H1 (cell line): ENCODE data around the gene LBR.

Experiments
- GTF2F1 ChIP-seq: IDR thresholded peaks from 2 replicates; pipeline ENCODE4 v1.6.1; 2012; ENCODE audit warnings: low read depth, low read length, improper control_type of control experiment, borderline replicate concordance
- KDM1A ChIP-seq: fragments of 200-600, 300-600 bp; sonication (generic); IDR thresholded peaks from 2 replicates; pipeline ENCODE4 v1.7.1; 2016; ENCODE audit warnings: mild to moderate bottlenecking, low read length, borderline replicate concordance
- TF ChIP-seq, protein P1 (sequence below), 3 experiments: IDR thresholded peaks; 1 replicate in 2 of 3; 2 replicates in 1 of 3; pipeline versions ENCODE4 v1.5.1 to v1.6.1; 2011; ENCODE audit warnings: low read length in 3 of 3, mild to moderate bottlenecking in 3 of 3, inconsistent platforms in 2 of 3, low read depth in 1 of 3, moderate library complexity in 1 of 3; ENCODE audit not compliant: insufficient read depth in 1 of 3; ENCODE audit errors: control extremely low read depth in 1 of 3

DNA sequence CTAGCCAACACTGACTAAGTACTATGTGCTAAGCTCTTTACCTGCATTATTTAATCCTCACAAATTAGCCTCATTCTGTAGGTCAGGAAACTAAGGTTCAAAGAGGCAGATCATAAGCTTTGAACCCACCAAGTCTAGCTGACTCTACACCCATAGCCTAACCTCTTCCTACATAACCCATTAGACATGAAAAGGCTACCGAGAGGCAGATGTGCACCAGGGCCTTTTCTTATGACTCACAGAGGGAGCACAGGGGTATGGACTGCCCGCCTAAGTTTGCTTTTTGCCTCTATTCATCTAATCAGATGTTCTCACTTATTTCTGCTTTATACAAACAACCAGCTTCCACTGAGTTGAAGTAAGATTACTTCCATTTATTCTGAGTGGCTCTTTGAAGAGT lies 31.5 kb downstream of the LBR start:
- TF ChIP-seq, protein P1, sequence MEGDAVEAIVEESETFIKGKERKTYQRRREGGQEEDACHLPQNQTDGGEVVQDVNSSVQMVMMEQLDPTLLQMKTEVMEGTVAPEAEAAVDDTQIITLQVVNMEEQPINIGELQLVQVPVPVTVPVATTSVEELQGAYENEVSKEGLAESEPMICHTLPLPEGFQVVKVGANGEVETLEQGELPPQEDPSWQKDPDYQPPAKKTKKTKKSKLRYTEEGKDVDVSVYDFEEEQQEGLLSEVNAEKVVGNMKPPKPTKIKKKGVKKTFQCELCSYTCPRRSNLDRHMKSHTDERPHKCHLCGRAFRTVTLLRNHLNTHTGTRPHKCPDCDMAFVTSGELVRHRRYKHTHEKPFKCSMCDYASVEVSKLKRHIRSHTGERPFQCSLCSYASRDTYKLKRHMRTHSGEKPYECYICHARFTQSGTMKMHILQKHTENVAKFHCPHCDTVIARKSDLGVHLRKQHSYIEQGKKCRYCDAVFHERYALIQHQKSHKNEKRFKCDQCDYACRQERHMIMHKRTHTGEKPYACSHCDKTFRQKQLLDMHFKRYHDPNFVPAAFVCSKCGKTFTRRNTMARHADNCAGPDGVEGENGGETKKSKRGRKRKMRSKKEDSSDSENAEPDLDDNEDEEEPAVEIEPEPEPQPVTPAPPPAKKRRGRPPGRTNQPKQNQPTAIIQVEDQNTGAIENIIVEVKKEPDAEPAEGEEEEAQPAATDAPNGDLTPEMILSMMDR (IDR thresholded peaks at IDR 0.05; ENCODE audit: control extremely low read depth in 1 of 3, insufficient read depth in 1 of 3, low read depth in 1 of 3, low read length in 3 of 3): no peak
- TF ChIP-seq GTF2F1 (no peak), KDM1A (no peak)
